ENCODE measurements around the gene CNOT3.
"Not testable (repeated sequence)": the region's sequence is repeated elsewhere in the genome, so short reads cannot be mapped to it uniquely, and the experiment has no call there.

Gene CNOT3

GRCh38 chr19:54179262-54179852 is 41.8 kb downstream of the CNOT3 start:
- TF ChIP-seq CTCF (IDR thresholded peaks at IDR 0.05; ENCODE audit: low read depth, low read length), result no peak
- no peak for TF ChIP-seq MAX (IDR thresholded peaks at IDR 0.05; ENCODE audit: low read depth, low read length)
- TF ChIP-seq MYC (IDR thresholded peaks at IDR 0.05; ENCODE audit: low read depth, low read length), result no peak
- TF ChIP-seq POLR2A (IDR thresholded peaks at IDR 0.05; ENCODE audit: extremely low read depth, insufficient read length), result no peak
- DNase-seq (ENCODE audit: low read depth), result no peak
- H3K4me3 ChIP-seq (ENCODE audit: low read depth, low read length), result no peak overlapping the region

GRCh38 chr19:54179921-54180461 is 42.4 kb downstream of the CNOT3 start:
- TF ChIP-seq POLR2A (IDR thresholded peaks at IDR 0.05; ENCODE audit: extremely low read depth, insufficient read length), result no peak
- TF ChIP-seq CTCF (IDR thresholded peaks at IDR 0.05; ENCODE audit: low read depth, low read length), result no peak
- TF ChIP-seq MAX (IDR thresholded peaks at IDR 0.05; ENCODE audit: low read depth, low read length), result no peak
- no peak for TF ChIP-seq MYC (IDR thresholded peaks at IDR 0.05; ENCODE audit: low read depth, low read length)
- DNase-seq (ENCODE audit: low read depth), result no peak
- H3K4me3 ChIP-seq (ENCODE audit: low read depth, low read length), result no peak overlapping the region

GRCh38 chr19:54180691-54181091 is 43.1 kb downstream of the CNOT3 start:
- no peak for TF ChIP-seq MYC (IDR thresholded peaks at IDR 0.05; ENCODE audit: low read depth, low read length)
- no peak for TF ChIP-seq MAX (IDR thresholded peaks at IDR 0.05; ENCODE audit: low read depth, low read length)
- TF ChIP-seq POLR2A (IDR thresholded peaks at IDR 0.05; ENCODE audit: extremely low read depth, insufficient read length), result no peak
- no peak for TF ChIP-seq CTCF (IDR thresholded peaks at IDR 0.05; ENCODE audit: low read depth, low read length)
- H3K4me3 ChIP-seq (ENCODE audit: low read depth, low read length), result no peak overlapping the region
- DNase-seq (ENCODE audit: low read depth), result no peak

GRCh38 chr19:54181894-54182293 is 44.3 kb downstream of the CNOT3 start:
- not testable (repeated sequence) for H3K4me3 ChIP-seq (ENCODE audit: low read depth, low read length); DNase-seq (ENCODE audit: low read depth)

GRCh38 chr19:54183431-54183830 is 45.9 kb downstream of the CNOT3 start:
- no peak for TF ChIP-seq POLR2A (IDR thresholded peaks at IDR 0.05; ENCODE audit: extremely low read depth, insufficient read length)
- no peak for TF ChIP-seq MAX (IDR thresholded peaks at IDR 0.05; ENCODE audit: low read depth, low read length)
- no peak for TF ChIP-seq CTCF (IDR thresholded peaks at IDR 0.05; ENCODE audit: low read depth, low read length)
- no peak for TF ChIP-seq MYC (IDR thresholded peaks at IDR 0.05; ENCODE audit: low read depth, low read length)
- no peak overlapping the region for H3K4me3 ChIP-seq (ENCODE audit: low read depth, low read length)
- no peak for DNase-seq (ENCODE audit: low read depth)

GRCh38 chr19:54186351-54186750 is 48.8 kb downstream of the CNOT3 start:
- TF ChIP-seq MAX (IDR thresholded peaks at IDR 0.05; ENCODE audit: low read depth, low read length) (no peak), MYC (IDR thresholded peaks at IDR 0.05; ENCODE audit: low read depth, low read length) (no peak), POLR2A (IDR thresholded peaks at IDR 0.05; ENCODE audit: extremely low read depth, insufficient read length) (no peak), CTCF (IDR thresholded peaks at IDR 0.05; ENCODE audit: low read depth, low read length) (no peak)
- H3K4me3 ChIP-seq (ENCODE audit: low read depth, low read length), result no peak overlapping the region
- DNase-seq (ENCODE audit: low read depth), result no peak
